ENCODE data around the gene ALPP.
"Not testable (repeated sequence)": the region's sequence is repeated elsewhere in the genome, so short reads cannot be mapped to it uniquely, and the experiment has no call there.

Gene ALPP

DNA sequence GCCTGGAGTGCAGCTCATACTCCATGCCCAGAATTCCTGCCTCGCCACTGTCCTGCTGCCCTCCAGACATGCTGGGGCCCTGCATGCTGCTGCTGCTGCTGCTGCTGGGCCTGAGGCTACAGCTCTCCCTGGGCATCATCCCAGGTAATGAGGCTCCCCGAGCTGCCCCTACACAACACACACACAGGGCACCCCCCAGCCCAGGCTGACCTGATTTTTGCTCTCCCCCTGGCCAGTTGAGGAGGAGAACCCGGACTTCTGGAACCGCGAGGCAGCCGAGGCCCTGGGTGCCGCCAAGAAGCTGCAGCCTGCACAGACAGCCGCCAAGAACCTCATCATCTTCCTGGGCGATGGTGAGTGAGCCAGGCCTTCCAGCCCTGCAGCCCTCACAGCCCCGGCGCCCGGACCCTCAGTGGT lies at the start of gene ALPP:
ALPP (plus strand) TSS at position 17 of the 417 bp plus-strand sequence; CDS start at position 69, 52 bp downstream.
- not testable (repeated sequence) for DNase-seq (ENCODE audit: low read depth)

DNA sequence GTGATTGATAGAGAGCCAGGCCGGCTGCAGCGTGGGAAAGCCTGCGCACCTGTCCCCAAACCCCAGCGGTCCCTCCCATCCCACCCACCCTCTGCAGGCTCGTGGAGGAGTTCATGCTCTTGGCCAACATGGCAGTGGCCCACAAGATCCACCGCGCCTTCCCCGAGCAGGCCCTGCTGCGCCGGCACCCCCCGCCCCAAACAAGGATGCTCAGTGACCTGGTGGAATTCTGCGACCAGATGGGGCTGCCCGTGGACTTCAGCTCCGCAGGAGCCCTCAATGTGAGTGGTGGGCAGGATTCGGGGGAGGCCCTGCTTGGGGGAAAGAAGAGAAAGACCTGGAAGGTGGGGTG lies 48.9 kb upstream of the ALPP start:
- DNase-seq (ENCODE audit: low read depth), result no peak

- no peak for DNase-seq (ENCODE audit: low read depth)
Measured at GRCh38 chr2:232330068-232330999, 48.2 kb upstream of the ALPP start.

GRCh38 chr2:232331061-232331460 lies 47.5 kb upstream of the ALPP start:
- not testable (repeated sequence) for DNase-seq (ENCODE audit: low read depth)

DNA sequence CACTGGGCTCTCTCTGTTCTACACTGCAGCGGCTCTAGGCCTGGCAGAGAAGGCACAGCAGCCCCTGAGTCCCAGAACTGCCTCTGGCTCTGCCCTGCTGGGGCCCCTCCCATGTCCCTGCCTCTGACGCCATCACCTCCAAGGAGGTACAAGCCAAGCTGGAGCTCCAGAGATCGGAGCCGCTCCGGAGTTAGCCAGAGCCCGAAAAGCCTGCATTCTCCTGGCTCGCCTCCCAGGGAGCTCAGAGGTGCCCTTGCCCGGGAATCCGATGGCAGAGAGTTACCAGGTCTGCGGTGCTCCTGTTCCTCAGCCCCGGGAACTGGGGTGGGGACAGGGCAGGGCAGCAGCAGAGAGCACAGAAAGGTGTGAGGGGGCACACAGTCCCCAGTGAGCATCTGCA lies 46.9 kb upstream of the ALPP start:
- not testable (repeated sequence) for DNase-seq (ENCODE audit: low read depth)

- DNase-seq (ENCODE audit: low read depth), result not testable (repeated sequence)
Measured at GRCh38 chr2:232332244-232332939, 46.2 kb upstream of the ALPP start.

GRCh38 chr2:232332940-232333259 lies 45.7 kb upstream of the ALPP start:
- no peak for DNase-seq (ENCODE audit: low read depth)

- no peak for DNase-seq (ENCODE audit: low read depth)
Measured at GRCh38 chr2:232333361-232334135, 45.0 kb upstream of the ALPP start.

DNA sequence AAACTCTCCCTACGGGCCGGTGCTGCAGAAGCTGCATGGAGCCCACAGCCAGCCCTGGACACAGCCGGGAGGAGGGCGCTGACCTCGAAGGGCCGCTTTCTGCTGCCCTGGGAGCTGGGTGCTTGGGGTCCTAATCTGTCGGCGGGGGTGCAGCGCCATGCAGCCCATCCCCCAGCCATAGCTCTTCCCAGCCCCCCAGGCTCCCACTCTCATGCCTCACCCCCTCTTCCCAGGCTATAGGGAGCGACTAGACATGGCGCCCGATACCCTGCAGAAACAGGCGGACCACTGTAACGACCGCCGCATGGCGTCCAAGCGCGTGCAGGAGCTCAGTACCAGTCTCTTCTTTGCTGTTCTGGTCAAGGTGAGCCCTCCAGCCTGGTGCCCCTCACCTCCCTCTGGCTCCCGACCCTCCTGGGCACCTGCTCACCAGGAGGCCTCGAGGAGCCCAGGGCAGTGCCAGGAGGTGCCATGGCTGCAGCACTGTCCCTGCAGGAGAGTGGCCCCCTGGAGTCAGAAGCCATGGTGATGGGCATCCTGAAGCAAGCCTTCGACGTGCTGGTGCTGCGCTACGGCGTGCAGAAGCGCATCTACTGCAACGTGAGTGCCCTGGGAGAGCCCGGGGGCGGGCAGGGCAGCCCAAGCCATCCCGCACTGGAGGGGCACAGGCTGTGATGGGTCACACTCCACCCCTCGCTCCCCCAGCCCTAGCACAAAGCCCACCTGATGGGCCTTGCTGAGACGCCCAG lies 44.2 kb upstream of the ALPP start:
- not testable (repeated sequence) for DNase-seq (ENCODE audit: low read depth)

DNA sequence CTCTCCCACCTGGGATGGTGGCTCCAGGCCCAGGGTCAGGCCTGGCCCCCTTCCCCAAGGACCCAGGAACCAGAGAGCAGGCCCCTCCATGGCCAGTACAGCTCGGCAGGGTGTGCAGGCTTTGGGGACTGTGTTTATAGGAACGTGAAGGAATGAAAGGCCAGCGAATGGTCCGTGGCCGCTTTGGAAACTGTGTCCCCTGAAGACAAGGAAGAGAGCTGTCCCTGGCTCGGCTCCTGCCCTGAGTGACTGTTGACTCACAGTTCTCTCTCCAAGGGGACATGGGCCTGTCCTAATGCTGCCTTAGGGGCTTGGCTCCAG lies 43.7 kb upstream of the ALPP start:
- not testable (repeated sequence) for DNase-seq (ENCODE audit: low read depth)

DNA sequence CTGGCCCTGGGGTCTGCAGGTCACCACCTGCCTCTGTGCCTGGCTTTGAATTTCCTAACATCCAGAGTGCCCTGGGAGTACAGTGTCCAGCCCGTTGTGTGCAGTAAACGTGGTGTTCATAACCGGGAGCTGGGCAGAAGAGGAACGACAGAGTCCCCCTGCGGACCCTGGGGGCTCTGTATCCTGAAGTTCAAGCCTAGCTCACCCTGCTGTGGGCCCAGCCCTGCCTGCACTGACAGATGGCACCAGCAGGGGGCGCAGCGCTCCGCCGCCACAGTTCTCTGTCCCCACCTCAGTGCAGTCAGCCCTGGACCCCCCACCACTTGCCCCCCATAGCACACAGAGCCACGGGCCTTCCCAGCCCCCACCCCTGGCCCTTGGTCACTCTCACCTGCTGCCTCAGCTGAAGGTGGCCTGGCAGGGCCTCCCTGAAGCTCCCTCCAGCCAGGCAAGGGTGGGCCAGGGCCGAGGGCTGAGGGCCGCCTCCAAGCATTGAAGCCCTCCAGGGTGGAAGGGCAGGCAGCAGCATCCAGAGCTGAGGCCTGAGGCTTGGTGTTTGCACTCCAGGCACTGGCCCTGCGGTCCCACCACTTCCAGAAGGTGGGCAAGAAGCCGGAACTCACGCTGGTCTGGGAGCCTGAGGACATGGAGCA lies 43.2 kb upstream of the ALPP start:
- DNase-seq (ENCODE audit: low read depth), result not testable (repeated sequence)

GRCh38 chr2:232335859-232336215 lies 42.7 kb upstream of the ALPP start:
- no peak for DNase-seq (ENCODE audit: low read depth)

DNA sequence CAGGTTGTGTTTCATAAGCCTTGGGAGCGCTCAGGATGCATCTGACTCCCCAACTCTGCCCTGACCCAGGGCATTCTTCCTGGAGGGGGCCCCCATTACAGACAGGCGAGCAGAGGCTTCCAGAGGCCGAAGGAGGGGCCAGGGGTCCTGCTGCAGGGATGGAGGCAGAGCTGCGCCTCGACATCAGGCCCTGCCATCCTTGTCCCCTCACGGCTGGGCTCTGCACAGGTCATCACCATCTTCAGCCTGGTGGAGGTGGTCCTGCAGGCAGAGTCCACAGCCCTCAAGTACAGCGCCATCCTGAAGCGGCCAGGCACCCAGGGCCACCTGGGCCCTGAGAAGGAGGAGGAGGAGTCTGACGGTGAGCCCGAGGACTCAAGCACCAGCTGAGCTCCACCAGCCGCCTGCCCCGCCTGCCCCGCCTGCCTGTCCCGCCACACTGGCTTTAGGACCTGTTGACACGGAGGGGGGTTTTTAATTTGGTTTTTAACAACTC lies 42.3 kb upstream of the ALPP start:
- DNase-seq (ENCODE audit: low read depth), result no peak

DNA sequence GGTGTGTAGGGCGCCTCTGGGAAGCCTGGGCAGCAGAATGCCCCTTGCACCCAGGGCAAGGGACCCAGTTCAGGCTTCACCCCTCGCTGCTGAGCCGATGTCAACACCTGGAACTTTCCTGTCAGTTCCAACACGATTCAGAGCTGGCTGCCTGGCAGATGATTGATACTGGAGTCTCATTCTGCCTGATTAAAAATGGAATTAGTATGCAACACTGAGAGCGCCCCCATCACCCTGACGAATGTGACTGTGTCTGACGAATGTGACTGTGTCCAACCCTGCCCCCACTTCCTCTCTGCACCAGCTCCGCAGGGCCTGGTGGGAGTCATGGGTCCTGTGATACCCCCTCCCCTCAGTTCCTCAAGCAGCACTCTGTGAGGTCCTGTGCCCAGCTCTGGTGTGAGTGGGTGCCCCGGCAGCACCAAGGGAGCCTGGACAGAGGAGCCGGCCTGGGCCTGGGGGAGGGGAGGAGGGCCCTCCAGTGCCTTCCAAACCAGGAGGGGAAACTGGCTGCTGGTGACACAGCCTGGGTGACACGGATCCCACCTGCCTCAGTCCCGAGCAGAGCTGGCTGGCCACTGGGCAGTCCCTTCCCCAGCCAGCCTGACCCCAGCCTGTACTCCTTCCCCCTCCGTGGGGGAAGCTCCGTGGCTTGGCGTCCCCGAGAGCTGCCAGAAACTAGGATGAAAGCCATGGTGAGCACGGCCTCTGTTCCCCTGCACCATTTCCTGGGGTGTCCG lies 41.4 kb upstream of the ALPP start:
- no peak for DNase-seq (ENCODE audit: low read depth)

DNA sequence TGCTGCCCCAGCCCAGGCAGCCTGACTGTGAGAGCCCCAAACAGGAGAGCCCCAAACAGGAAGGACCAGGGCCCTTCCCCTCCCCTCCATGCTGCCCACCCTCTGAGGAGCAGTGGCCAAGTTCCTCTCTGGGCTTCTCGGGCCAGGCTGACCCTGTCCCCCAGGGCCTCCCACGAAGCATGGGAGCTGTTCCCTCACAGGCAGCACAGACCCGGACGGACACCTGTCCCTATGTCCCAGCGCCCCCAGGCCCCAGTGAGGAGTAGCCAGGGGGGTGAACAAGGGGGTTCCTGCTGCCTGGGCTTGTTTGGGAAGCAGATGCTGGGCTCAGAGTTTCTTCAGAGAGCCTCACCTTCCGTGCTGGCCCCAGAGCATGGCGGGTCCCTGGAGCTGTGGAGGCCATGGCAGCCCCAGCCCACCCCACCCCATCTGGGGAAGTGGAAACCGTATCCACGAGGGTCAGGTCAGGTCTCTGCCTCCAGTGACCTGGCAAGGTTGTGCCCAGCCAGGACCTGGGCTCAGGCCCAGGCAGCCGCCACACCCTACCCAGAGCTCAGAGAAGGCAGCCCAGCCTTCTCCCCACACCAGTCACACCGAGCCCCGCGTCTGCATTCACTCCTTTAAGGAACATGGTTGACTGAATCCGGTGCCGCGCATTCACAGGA lies 40.3 kb upstream of the ALPP start:
- DNase-seq (ENCODE audit: low read depth), result not testable (repeated sequence)

DNA sequence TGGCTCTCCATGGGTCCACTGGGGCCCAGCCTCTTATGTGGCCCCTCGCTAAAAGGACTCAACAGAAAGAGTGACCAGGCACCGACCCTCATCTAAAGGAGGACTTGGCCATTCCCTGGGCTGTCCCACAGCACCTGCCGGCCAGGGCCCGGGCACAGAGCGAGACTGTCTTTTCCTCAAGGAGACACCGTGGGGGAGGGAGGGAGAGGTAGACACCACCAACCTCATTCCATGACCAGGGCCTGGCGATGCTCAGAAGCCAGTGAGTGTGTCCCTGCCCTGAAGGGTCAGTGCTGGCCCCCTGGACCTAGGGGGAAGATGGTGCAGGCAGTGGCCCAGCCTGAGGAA lies 39.8 kb upstream of the ALPP start:
- no peak for DNase-seq (ENCODE audit: low read depth)

DNA sequence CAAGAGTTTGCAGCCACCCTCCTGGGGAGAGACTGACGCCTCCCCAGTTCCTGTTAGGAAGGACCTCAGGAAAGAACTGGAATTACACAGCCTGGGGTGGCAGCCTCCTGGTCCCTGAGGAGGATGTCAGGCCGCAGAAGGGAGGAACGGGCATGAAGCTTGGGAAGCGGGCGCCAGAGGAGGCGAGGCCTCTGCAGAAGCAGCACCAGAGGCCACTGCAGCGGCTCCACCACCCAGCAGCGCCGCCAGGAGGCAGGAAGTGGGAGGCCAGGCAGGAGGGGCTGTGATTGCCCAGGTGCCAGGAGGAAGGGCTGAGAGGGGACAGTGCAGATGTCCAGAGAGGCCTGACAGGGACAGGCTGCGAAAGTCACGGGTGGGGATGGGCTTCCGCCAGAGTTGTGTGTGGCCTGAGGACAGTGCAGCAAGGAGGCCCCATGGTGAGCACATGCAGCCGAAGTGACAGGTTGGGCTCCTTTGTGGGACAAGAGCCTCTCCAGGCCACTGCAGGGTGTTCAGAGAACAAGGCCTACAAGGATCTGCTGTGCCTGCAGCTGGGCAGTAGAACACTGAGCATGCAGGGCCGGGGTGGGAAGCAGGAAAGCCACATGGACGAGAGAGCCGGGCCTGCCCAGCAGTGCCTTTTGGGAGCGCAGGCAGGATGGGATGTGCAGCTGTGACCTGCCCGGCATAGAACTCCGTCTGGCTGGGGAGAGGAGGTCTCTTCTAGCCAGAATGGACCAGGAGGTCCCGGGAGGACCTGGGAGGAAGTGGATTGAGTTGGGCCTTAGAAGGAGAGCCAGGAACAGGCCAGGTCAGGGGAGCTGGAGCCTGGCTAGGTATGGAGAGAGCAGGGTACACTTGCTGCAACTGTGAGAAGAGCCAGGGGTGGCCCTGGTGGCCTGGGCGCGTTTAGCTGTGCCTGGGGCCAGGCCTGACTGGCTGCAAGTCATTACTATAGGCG lies 39.1 kb upstream of the ALPP start:
- DNase-seq (ENCODE audit: low read depth), result no peak

- DNase-seq (ENCODE audit: low read depth), result no peak
Measured at GRCh38 chr2:232340171-232340935, 38.2 kb upstream of the ALPP start.

Data from stimulated activated CD8-positive, alpha-beta memory T cell treated with anti-CD3 and anti-CD28 coated beads, Interleukin-4, amount 100 ng/mL, for 24 hours (primary cell).